AG04449 (cell line): ENCODE data around the gene KDELR3.
A peak's percentile ranks its signal among the peaks of the same experiment; 100 is the strongest.

Experiments
- CTCF ChIA-PET: fragments of 350-600 bp; formaldehyde crosslinking; extraction: SDS; loops from one replicate; lab custom pipeline; 2021; ENCODE audit warnings: antibody characterized with exemption; lab: Yijun Ruan, JAX
- POLR2A ChIA-PET: fragments of 400-600, 350-600 bp; formaldehyde crosslinking; extraction: SDS; loops from one replicate; lab custom pipeline; 2020; ENCODE audit warnings: antibody characterized with exemption, inconsistent platforms; lab: Yijun Ruan, JAX
- DNase-seq: peaks from one replicate; pipeline ENCODE4 v3.0.0-alpha.2; 2010; ENCODE audit warnings: low read depth, low spot score
- H3K4me3 ChIP-seq: 2 replicates; pipeline ENCODE4 v1.5.1; 2011; ENCODE audit warnings: low read depth, mild to moderate bottlenecking, control low read depth, low read length
- TF ChIP-seq, protein P1 (sequence below): IDR thresholded peaks from one replicate; pipeline ENCODE4 v1.5.1; 2011; ENCODE audit warnings: mild to moderate bottlenecking, moderate library complexity, low read length, control low read depth, inconsistent platforms; ENCODE audit not compliant: insufficient read depth; ENCODE audit errors: missing control alignments

Gene KDELR3

GRCh38 chr22:38506118-38506962, 38.4 kb downstream of the KDELR3 start, which contains the start of gene DDX17:
DDX17 (minus strand) TSS chr22:38506311.
- TF ChIP-seq, protein P1, sequence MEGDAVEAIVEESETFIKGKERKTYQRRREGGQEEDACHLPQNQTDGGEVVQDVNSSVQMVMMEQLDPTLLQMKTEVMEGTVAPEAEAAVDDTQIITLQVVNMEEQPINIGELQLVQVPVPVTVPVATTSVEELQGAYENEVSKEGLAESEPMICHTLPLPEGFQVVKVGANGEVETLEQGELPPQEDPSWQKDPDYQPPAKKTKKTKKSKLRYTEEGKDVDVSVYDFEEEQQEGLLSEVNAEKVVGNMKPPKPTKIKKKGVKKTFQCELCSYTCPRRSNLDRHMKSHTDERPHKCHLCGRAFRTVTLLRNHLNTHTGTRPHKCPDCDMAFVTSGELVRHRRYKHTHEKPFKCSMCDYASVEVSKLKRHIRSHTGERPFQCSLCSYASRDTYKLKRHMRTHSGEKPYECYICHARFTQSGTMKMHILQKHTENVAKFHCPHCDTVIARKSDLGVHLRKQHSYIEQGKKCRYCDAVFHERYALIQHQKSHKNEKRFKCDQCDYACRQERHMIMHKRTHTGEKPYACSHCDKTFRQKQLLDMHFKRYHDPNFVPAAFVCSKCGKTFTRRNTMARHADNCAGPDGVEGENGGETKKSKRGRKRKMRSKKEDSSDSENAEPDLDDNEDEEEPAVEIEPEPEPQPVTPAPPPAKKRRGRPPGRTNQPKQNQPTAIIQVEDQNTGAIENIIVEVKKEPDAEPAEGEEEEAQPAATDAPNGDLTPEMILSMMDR: no peak
- peak; percentile 82 for DNase-seq
- H3K4me3 ChIP-seq: peak within 1 kb of the TSS; percentile 91
- POLR2A ChIA-PET: no interaction called here
- CTCF ChIA-PET: no interaction called here

GRCh38 chr22:38510416-38510970, 42.6 kb downstream of the KDELR3 start:
- DNase-seq: no peak
- ChIA-PET CTCF (interaction anchor here (1.2 to 1.9 kb wide), 2 partner anchors 8 to 61 kb away, joined by 4 to 8 read pairs; no protein-coding TSS in a partner anchor), POLR2A (interaction anchor here (0.7 kb wide), 1 partner anchor 44 kb away, joined by 3 read pairs; no protein-coding TSS in a partner anchor)
- H3K4me3 ChIP-seq: no peak overlapping the region
- TF ChIP-seq, protein P1: no peak

GRCh38 chr22:38513063-38513462, 45.2 kb downstream of the KDELR3 start:
- no peak for DNase-seq
- no peak overlapping the region for H3K4me3 ChIP-seq
- ChIA-PET CTCF (no interaction called here), POLR2A (no interaction called here)
- TF ChIP-seq, protein P1: no peak

- DNase-seq: no peak
- POLR2A ChIA-PET: no interaction called here
- TF ChIP-seq, protein P1: no peak
- CTCF ChIA-PET: interaction anchor here (1.2 kb wide), 1 partner anchor 8 kb away, joined by 4 read pairs; no protein-coding TSS in a partner anchor
- no peak overlapping the region for H3K4me3 ChIP-seq
These were observed 50.7 kb downstream of the KDELR3 start for GRCh38 chr22:38518620-38519019.

- no peak overlapping the region for H3K4me3 ChIP-seq
- TF ChIP-seq, protein P1: no peak
- no peak for DNase-seq
- POLR2A ChIA-PET: no interaction called here
- CTCF ChIA-PET: interaction anchor here (1.2 to 1.5 kb wide), 2 partner anchors 9 to 51 kb away, joined by 3 to 4 read pairs; no protein-coding TSS in a partner anchor
These were observed 51.8 kb downstream of the KDELR3 start for GRCh38 chr22:38519453-38520250.

DNA sequence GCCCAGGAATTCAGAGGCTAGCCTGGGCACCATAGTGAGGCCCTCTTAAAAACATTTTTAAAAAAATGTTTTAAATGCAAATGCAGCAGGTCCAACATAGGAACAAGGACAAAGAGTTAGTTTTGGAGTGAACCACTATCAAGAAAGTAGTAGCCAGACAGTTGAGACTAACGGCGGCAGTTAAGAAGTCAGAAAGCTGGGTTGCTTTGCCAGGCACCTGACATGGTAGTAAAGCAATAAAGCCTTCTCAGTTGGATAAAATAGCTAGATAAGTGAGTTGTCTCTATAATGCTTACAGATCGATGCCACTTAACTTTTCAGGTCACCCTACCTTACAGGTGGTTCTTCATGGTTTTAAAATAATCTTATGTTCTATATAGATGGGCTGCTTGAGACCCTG, 55.1 kb downstream of the KDELR3 start:
- TF ChIP-seq, protein P1: no peak
- no peak for DNase-seq
- POLR2A ChIA-PET: no interaction called here
- no peak overlapping the region for H3K4me3 ChIP-seq
- CTCF ChIA-PET: interaction anchor here (1.0 kb wide), 1 partner anchor 471 kb away, joined by 3 read pairs; no protein-coding TSS in a partner anchor
